Esophagus squamous epithelium (tissue), 4 donors: ENCODE measurements around the gene TMEM271.

Experiments
- POLR2A ChIP-seq, 4 donors: fragments of 450-650 bp; IDR thresholded peaks; one replicate each; pipeline ENCODE4 v1.6.1; 2017; ENCODE audit warnings: antibody characterized with exemption in 4 of 4, mild to moderate bottlenecking in 4 of 4, moderate library complexity in 3 of 4
- TF ChIP-seq, protein P1 (sequence below), 6 experiments: fragments of 450-650 bp in 4 of 6; fragments of 200-600 bp in 2 of 6; sonication (generic) in 2 of 6; IDR thresholded peaks; one replicate each; pipeline ENCODE4 v1.5.1; 2016 to 2019; ENCODE audit warnings: antibody characterized with exemption in 6 of 6, mild to moderate bottlenecking in 4 of 6, moderate library complexity in 4 of 6

DNA sequence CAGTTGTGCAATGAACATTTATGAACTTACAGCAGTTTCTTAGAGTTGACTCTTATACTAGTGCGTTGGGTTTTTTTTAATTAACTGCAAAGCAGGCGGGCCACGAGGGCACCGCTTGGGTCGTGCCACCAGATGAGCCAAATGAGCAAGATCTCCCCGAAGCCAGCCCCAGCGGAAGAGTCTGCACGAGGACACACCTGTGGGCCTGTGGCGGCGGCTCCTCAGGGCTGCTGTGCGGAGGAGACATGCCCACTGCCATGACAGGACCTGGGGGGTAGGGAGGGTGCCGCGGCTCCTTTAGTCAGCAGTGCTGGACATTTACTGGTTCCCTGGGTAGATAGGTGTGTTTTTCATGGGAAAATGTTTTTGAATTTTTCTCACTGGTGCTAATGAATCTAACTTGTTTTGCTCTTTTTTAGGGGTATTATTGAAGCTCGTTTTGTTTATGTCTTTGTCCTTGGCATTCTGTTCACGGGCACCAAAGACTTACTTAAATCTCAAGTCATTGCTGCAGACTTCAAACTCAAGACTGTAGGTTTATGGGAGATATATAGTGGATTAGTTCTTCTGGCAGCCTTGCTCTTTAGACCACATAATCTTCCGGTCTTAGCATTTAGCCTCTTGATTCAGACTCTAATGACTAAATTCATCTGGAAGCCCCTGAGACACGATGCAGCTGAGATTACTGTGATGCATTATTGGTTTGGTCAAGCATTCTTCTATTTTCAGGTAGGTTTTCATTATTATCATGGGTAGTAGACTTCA, 45.9 kb downstream of the TMEM271 start:
- TF ChIP-seq POLR2A (IDR thresholded peaks at IDR 0.05), result no peak
- TF ChIP-seq, protein P1, sequence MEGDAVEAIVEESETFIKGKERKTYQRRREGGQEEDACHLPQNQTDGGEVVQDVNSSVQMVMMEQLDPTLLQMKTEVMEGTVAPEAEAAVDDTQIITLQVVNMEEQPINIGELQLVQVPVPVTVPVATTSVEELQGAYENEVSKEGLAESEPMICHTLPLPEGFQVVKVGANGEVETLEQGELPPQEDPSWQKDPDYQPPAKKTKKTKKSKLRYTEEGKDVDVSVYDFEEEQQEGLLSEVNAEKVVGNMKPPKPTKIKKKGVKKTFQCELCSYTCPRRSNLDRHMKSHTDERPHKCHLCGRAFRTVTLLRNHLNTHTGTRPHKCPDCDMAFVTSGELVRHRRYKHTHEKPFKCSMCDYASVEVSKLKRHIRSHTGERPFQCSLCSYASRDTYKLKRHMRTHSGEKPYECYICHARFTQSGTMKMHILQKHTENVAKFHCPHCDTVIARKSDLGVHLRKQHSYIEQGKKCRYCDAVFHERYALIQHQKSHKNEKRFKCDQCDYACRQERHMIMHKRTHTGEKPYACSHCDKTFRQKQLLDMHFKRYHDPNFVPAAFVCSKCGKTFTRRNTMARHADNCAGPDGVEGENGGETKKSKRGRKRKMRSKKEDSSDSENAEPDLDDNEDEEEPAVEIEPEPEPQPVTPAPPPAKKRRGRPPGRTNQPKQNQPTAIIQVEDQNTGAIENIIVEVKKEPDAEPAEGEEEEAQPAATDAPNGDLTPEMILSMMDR (IDR thresholded peaks at IDR 0.05), result no peak
